Endothelial cell (in vitro differentiated cells): ENCODE data around the gene ZNRF3. TPM values are rescaled to one million over a fixed set of nuclear protein-coding genes. Genes with fewer than 3 reads are reported as not detected.

Source experiments
- DNase-seq: peaks from one replicate; pipeline ENCODE4 v3.0.0; 2021; ENCODE audit warnings: low spot score
- H3K27ac Mint-ChIP-seq: one replicate; pipeline ENCODE4 v1.8.0; 2021; ENCODE audit warnings: mixed read lengths, inconsistent platforms; ENCODE audit not compliant: unreplicated experiment
- H3K27me3 Mint-ChIP-seq: one replicate; pipeline ENCODE4 v1.8.0; 2021; ENCODE audit warnings: mild to moderate bottlenecking, moderate library complexity, mixed read lengths, inconsistent platforms; ENCODE audit not compliant: unreplicated experiment
- H3K36me3 Mint-ChIP-seq: one replicate; pipeline ENCODE4 v1.8.0; 2021; ENCODE audit warnings: mild to moderate bottlenecking, low read depth, mixed read lengths, inconsistent platforms; ENCODE audit not compliant: unreplicated experiment
- H3K4me1 Mint-ChIP-seq: one replicate; pipeline ENCODE4 v1.8.0; 2021; ENCODE audit warnings: mild to moderate bottlenecking, mixed read lengths, inconsistent platforms; ENCODE audit not compliant: unreplicated experiment
- H3K4me3 Mint-ChIP-seq: one replicate; pipeline ENCODE4 v1.8.0; 2021; ENCODE audit warnings: mild to moderate bottlenecking, mixed read lengths, inconsistent platforms; ENCODE audit not compliant: unreplicated experiment
- H3K9me3 Mint-ChIP-seq: one replicate; pipeline ENCODE4 v1.8.0; 2021; ENCODE audit warnings: mixed read lengths, inconsistent platforms; ENCODE audit not compliant: unreplicated experiment
- CTCF ChIP-seq: fragments of 200-600 bp; sonication (generic); IDR thresholded peaks from one replicate; pipeline ENCODE4 v1.5.0; 2021; ENCODE audit warnings: antibody characterized with exemption; ENCODE audit not compliant: unreplicated experiment
- total RNA-seq: library from RNA; stranded (reverse); fragmentation: NEBNext Ultra II Directional; extraction: Animal tissue kit (Norgen Biotek cat#: 25700); gene quantifications from one replicate; pipeline ENCODE4 v1.2.1, GENCODE V29; 2021; ENCODE audit not compliant: unreplicated experiment

Gene ZNRF3
- total RNA-seq, 1 donor from 2014 or later, result 3.3 TPM

GRCh38 chr22:29089507-29089906 is 206.1 kb downstream of the ZNRF3 start:
- H3K4me3 Mint-ChIP-seq, result no peak overlapping the region
- no peaks in the 10 kb centered on the region for H3K36me3 Mint-ChIP-seq
- H3K27ac Mint-ChIP-seq, result no peak overlapping the region
- H3K9me3 Mint-ChIP-seq, result no peaks in the 10 kb centered on the region
- TF ChIP-seq CTCF, result no peak
- peaks cover 4% of the 10 kb centered on the region for H3K4me1 Mint-ChIP-seq
- no peaks in the 10 kb centered on the region for H3K27me3 Mint-ChIP-seq
- no peak for DNase-seq

GRCh38 chr22:29090039-29090438 is 206.7 kb downstream of the ZNRF3 start:
- H3K27ac Mint-ChIP-seq, result no peak overlapping the region
- H3K27me3 Mint-ChIP-seq, result no peaks in the 10 kb centered on the region
- no peak for DNase-seq
- H3K9me3 Mint-ChIP-seq, result no peaks in the 10 kb centered on the region
- TF ChIP-seq CTCF, result no peak
- H3K4me1 Mint-ChIP-seq, result peaks cover 4% of the 10 kb centered on the region
- no peaks in the 10 kb centered on the region for H3K36me3 Mint-ChIP-seq
- no peak overlapping the region for H3K4me3 Mint-ChIP-seq

GRCh38 chr22:29092243-29092642 is 208.9 kb downstream of the ZNRF3 start:
- H3K27me3 Mint-ChIP-seq, result no peaks in the 10 kb centered on the region
- no peaks in the 10 kb centered on the region for H3K36me3 Mint-ChIP-seq
- DNase-seq, result no peak
- no peak overlapping the region for H3K4me3 Mint-ChIP-seq
- H3K4me1 Mint-ChIP-seq, result peaks cover 4% of the 10 kb centered on the region
- no peak overlapping the region for H3K27ac Mint-ChIP-seq
- no peak for TF ChIP-seq CTCF
- no peaks in the 10 kb centered on the region for H3K9me3 Mint-ChIP-seq

GRCh38 chr22:29093030-29093429 is 209.7 kb downstream of the ZNRF3 start:
- DNase-seq, result no peak
- Mint-ChIP-seq H3K9me3 (no peaks in the 10 kb centered on the region), H3K4me3 (no peak overlapping the region), H3K27ac (no peak overlapping the region), H3K36me3 (no peaks in the 10 kb centered on the region), H3K4me1 (peaks cover 4% of the 10 kb centered on the region), H3K27me3 (no peaks in the 10 kb centered on the region)
- no peak for TF ChIP-seq CTCF

GRCh38 chr22:29093501-29094300 is 210.3 kb downstream of the ZNRF3 start:
- Mint-ChIP-seq H3K36me3 (no peaks in the 10 kb centered on the region), H3K9me3 (no peaks in the 10 kb centered on the region), H3K4me1 (peaks cover 4% of the 10 kb centered on the region), H3K27ac (no peak overlapping the region), H3K4me3 (no peak overlapping the region), H3K27me3 (no peaks in the 10 kb centered on the region)
- no peak for TF ChIP-seq CTCF
- no peak for DNase-seq
